GM12878 (cell line): ENCODE results near the gene FOXL1. TPM values are rescaled to one million over a fixed set of nuclear protein-coding genes. Genes with fewer than 3 reads are reported as not detected.

Source experiments
- ATAC-seq: fragments of 200-7000 bp; cut with Tn5 transposase; 3 replicates; pipeline ENCODE4 v1.9.1; 2020; ENCODE audit warnings: mild to moderate bottlenecking, moderate library complexity
- BruUV-seq: library from RNA; stranded (reverse); fragments of 400-500 nt; replicated peaks from 2 replicates; lab custom pipeline; 2021; lab: Mats Ljungman, UMichigan
- CTCF ChIA-PET: fragments of 300-600 bp; sonication (Branson Sonifier 250); formaldehyde crosslinking; extraction: SDS; loops from one replicate; lab custom pipeline; 2021; ENCODE audit warnings: inconsistent platforms; lab: Yijun Ruan, JAX
- POLR2A ChIA-PET: fragments of 350-600 bp; formaldehyde crosslinking; extraction: SDS; loops from one replicate; lab custom pipeline; 2021; ENCODE audit warnings: inconsistent platforms; lab: Charles Lee
- RAD21 ChIA-PET: fragments of 300-600 bp; sonication (Branson Sonifier 250); formaldehyde crosslinking; loops from one replicate; lab custom pipeline; 2023; ENCODE audit warnings: antibody characterized with exemption; ENCODE audit not compliant: unreplicated experiment; lab: Charles Lee
- SMC1A ChIA-PET: fragments of 300-600 bp; sonication (Branson Sonifier 250); formaldehyde crosslinking; loops from one replicate; lab custom pipeline; 2023; ENCODE audit not compliant: unreplicated experiment, uncharacterized antibody; lab: Charles Lee
- DNase-seq: peaks from one replicate; pipeline ENCODE4 v3.0.0-alpha.2; 2011; ENCODE audit warnings: low read depth, low spot score
- FAIRE-seq: peaks from 3 replicates; lab custom pipeline; 2011; peaks lifted over from hg19 to GRCh38; lab: Jason Lieb, UNC
- H2AFZ ChIP-seq: 2 replicates; pipeline ENCODE4 v1.6.0; 2011; ENCODE audit warnings: low read depth, low read length, control low read depth; ENCODE audit not compliant: control insufficient read depth
- H3K27ac ChIP-seq: 2 replicates; pipeline ENCODE4 v1.5.1; 2011; ENCODE audit warnings: control low read depth; ENCODE audit not compliant: control insufficient read depth, insufficient read depth
- H3K27me3 ChIP-seq, 2 experiments: replicated peaks in 1 of 2; 2 replicates each; pipeline versions ENCODE4 v1.6.0 to v1.6.1; 2011; ENCODE audit warnings: low read length in 1 of 2; ENCODE audit not compliant: control insufficient read depth in 2 of 2, insufficient read depth in 2 of 2
- H3K36me3 ChIP-seq, 2 experiments: 2 replicates each; pipeline ENCODE4 v1.5.1; 2011; ENCODE audit warnings: low read length in 1 of 2; ENCODE audit not compliant: control insufficient read depth in 2 of 2, insufficient read depth in 2 of 2
- H3K4me1 ChIP-seq: 2 replicates; pipeline ENCODE4 v1.6.1; 2011; ENCODE audit warnings: mild to moderate bottlenecking, low read length, moderate library complexity, mixed read lengths; ENCODE audit not compliant: control insufficient read depth, insufficient read depth
- H3K4me2 ChIP-seq: 2 replicates; pipeline ENCODE4 v1.6.0; 2011; ENCODE audit warnings: control low read depth; ENCODE audit not compliant: control insufficient read depth, insufficient read depth
- H3K4me3 ChIP-seq: fragments of 200-600 bp; sonication (generic); 2 replicates; pipeline ENCODE4 v1.5.1; 2016
- H3K79me2 ChIP-seq: 2 replicates; pipeline ENCODE4 v1.6.0; 2011; ENCODE audit warnings: low read length; ENCODE audit not compliant: control insufficient read depth, insufficient read depth
- H3K9ac ChIP-seq: 2 replicates; pipeline ENCODE4 v1.8.0; 2011; ENCODE audit warnings: low read length, control low read depth, mixed read lengths; ENCODE audit not compliant: control insufficient read depth, insufficient read depth
- H3K9me3 ChIP-seq: replicated peaks from 3 replicates; pipeline ENCODE4 v1.5.1; 2011; ENCODE audit warnings: mild to moderate bottlenecking, low read length; ENCODE audit not compliant: control insufficient read depth, insufficient read depth
- H4K20me1 ChIP-seq: 2 replicates; pipeline ENCODE4 v1.6.0; 2011; ENCODE audit not compliant: control insufficient read depth, insufficient read depth
- ATF2 ChIP-seq: IDR thresholded peaks from 2 replicates; pipeline ENCODE4 v1.6.1; 2012; ENCODE audit warnings: low read length, inconsistent platforms
- BCL11A ChIP-seq: IDR thresholded peaks from 2 replicates; pipeline ENCODE4 v1.6.1; 2011; ENCODE audit warnings: low read depth, low read length
- CBX3 ChIP-seq: fragments of 200-600 bp; sonication (generic); IDR thresholded peaks from 2 replicates; pipeline ENCODE4 v1.6.1; 2016; ENCODE audit warnings: low read depth, borderline replicate concordance
- ETV6 ChIP-seq, 2 experiments: fragments of 450-650 bp in 1 of 2; IDR thresholded peaks in 1 of 2; conservative IDR thresholded peaks in 1 of 2; 2 replicates each; pipeline ENCODE4 v1.6.1; 2014; ENCODE audit warnings: antibody characterized with exemption in 1 of 2, borderline replicate concordance in 1 of 2, low read depth in 1 of 2, mild to moderate bottlenecking in 1 of 2, moderate library complexity in 1 of 2
- IKZF2 ChIP-seq, 2 experiments: fragments of 450-650 bp; IDR thresholded peaks; 2 replicates each; pipeline ENCODE4 v1.6.1; 2017; ENCODE audit warnings: mild to moderate bottlenecking in 2 of 2, moderate library complexity in 2 of 2
- IRF5 ChIP-seq: fragments of 450-650 bp; IDR thresholded peaks from 2 replicates; pipeline ENCODE4 v1.6.1; 2017; ENCODE audit warnings: borderline replicate concordance
- NFYA ChIP-seq: IDR thresholded peaks from 2 replicates; pipeline ENCODE4 v1.6.1; 2011; ENCODE audit warnings: low read depth, mild to moderate bottlenecking, low read length, improper control_type of control experiment, borderline replicate concordance
- NR2C2 ChIP-seq: IDR thresholded peaks from 2 replicates; pipeline ENCODE4 v1.6.1; 2011; ENCODE audit warnings: borderline replicate concordance, low read depth; ENCODE audit not compliant: control insufficient read depth, insufficient read length
- RAD51 ChIP-seq: fragments of 450-650 bp; IDR thresholded peaks from 2 replicates; pipeline ENCODE4 v1.6.1; 2016; ENCODE audit warnings: moderate library complexity, mild to moderate bottlenecking, inconsistent platforms
- SIN3A ChIP-seq: IDR thresholded peaks from 2 replicates; pipeline ENCODE4 v1.6.1; 2012; ENCODE audit warnings: low read depth, low read length, improper control_type of control experiment
- ZNF622 ChIP-seq: fragments of 450-650 bp; IDR thresholded peaks from 2 replicates; pipeline ENCODE4 v1.6.1; 2017; ENCODE audit warnings: mild to moderate bottlenecking, inconsistent platforms
- WGBS: methylation state at CpG from one replicate; pipeline ENCODE4 v1.1.6; 2016; ENCODE audit warnings: low lambda C conversion rate; ENCODE audit not compliant: insufficient replicate concordance, insufficient coverage; ENCODE audit errors: missing lambda C conversion rate; 5-methylcytosine and 5-hydroxymethylcytosine counted together
- in situ Hi-C: fragments of 300-500 bp; cut with MboI; formaldehyde crosslinking; loops from 9 replicates; pipeline ENCODE4 v1.14.3; 2018; ENCODE audit warnings: mixed read lengths
- intact Hi-C: fragments of 100-400 bp; cut with micrococcal nuclease; formaldehyde crosslinking; loops from one replicate; pipeline ENCODE4 v1.14.2; 2022; ENCODE audit not compliant: unreplicated experiment
- polyA plus RNA-seq, 11 experiments: library from polyadenylated mRNA; depleted of rRNA in 4 of 11; unstranded in 6 of 11; stranded (reverse) in 5 of 11; fragments of >200 nt; fragmentation: Nextera tagmentation in 4 of 11; fragmentation: Illumina TruSeq in 1 of 11; extraction: Ambion mirVana in 4 of 11; extraction: Trizol in 1 of 11; gene quantifications; 1 replicate in 1 of 11; 2 replicates in 10 of 11; pipeline versions ENCODE4 v1.2.1 to v1.2.3, GENCODE V29; 2011 to 2016; ENCODE audit warnings: inconsistent platforms in 2 of 11, missing spikeins in 2 of 11, low read depth in 1 of 11
- total RNA-seq, 4 experiments: library from RNA; depleted of rRNA in 3 of 4; stranded (reverse); fragments of >200 nt in 3 of 4; fragmentation: Illumina TruSeq in 1 of 4; extraction: Trizol in 1 of 4; gene quantifications; 2 replicates each; pipeline versions ENCODE4 v1.2.1 to v1.2.3, GENCODE V29; 2013 to 2021

The FOXL1 gene
- total and polyA plus RNA-seq, 10 of the 15 experiments (the other 5 are each of a cell fraction or from before 2014, with no cell fraction given): 0.05 TPM; not detected in 9

DNA sequence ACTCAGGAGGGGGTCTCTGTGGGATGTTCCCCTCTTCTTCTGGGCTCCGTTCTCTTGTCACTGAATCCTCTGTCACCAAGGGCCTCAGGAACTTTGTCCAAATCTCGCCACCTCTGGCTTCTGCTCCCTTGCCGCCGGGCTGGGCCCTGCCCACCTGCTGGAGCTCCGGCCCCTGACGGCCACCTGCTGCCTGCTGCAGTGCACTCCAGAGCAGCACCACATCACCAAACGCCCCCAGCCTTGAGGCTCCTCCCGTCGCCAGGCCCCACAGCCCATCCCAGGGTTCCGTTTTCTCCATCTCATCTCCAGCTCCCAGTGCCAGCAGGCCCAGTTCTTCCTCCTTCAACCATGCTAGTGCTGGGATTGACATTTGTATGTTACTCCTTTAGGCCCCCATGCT lies 43.6 kb downstream of the FOXL1 start:
- Histone ChIP-seq H3K27ac (no peak overlapping the region), H3K4me2 (no peak overlapping the region), H3K36me3 (no peaks in the 10 kb centered on the region)
- RAD21 ChIA-PET: interaction anchor here (1.1 kb wide), 1 partner anchor 43 kb away, joined by 3 read pairs; no protein-coding TSS in a partner anchor
- ATAC-seq: no peak
- 42% methylated on average over 10 of the region's 10 CpGs for WGBS
- no peak for TF ChIP-seq IRF5
- no peak for TF ChIP-seq IKZF2 (IDR thresholded peaks at IDR 0.05)
- no peak for TF ChIP-seq RAD51
- no peak for TF ChIP-seq NR2C2
- no peak for TF ChIP-seq ETV6 (conservative IDR thresholded peaks at IDR 0.05 in 1 of 2, IDR thresholded peaks at IDR 0.05 in 1 of 2; ENCODE audit: borderline replicate concordance in 1 of 2, low read depth in 1 of 2)
- no peak for TF ChIP-seq CBX3
- TF ChIP-seq ATF2: no peak
- TF ChIP-seq SIN3A: no peak
- no peak for TF ChIP-seq BCL11A
- no peak for TF ChIP-seq ZNF622
- TF ChIP-seq NFYA: no peak
- TF ChIP-seq, all 136 proteins: peak for 0
- Histone ChIP-seq H3K27me3 (no peaks in the 10 kb centered on the region; a peak in 1 of 4 replicates), H3K9ac (no peak overlapping the region), H3K4me1 (no peaks in the 10 kb centered on the region), H3K4me3 (no peak overlapping the region), H3K79me2 (no peaks in the 10 kb centered on the region), H3K9me3 (no peaks in the 10 kb centered on the region), H4K20me1 (no peaks in the 10 kb centered on the region; the same call in 1 of the 2 replicates), H2AFZ (no peak overlapping the region)
- intact Hi-C loops: no loop called here
- no TSS peak for BruUV-seq
- SMC1A ChIA-PET: interaction anchor here (0.9 to 1.0 kb wide), 2 partner anchors 11 to 12 kb away, joined by 3 read pairs; no protein-coding TSS in a partner anchor
- FAIRE-seq: no peak
- no peak for DNase-seq
- CTCF ChIA-PET: no interaction called here
- POLR2A ChIA-PET: no interaction called here
- in situ Hi-C loops: no loop called here
